GM19099 (cell line): ENCODE results near the gene KLHL3.

Source experiments
- POLR2A ChIP-seq: IDR thresholded peaks from 3 replicates; pipeline ENCODE4 v1.6.1; 2011; ENCODE audit warnings: low read depth; ENCODE audit not compliant: insufficient read length; ENCODE audit errors: extremely low read depth

The KLHL3 gene

DNA sequence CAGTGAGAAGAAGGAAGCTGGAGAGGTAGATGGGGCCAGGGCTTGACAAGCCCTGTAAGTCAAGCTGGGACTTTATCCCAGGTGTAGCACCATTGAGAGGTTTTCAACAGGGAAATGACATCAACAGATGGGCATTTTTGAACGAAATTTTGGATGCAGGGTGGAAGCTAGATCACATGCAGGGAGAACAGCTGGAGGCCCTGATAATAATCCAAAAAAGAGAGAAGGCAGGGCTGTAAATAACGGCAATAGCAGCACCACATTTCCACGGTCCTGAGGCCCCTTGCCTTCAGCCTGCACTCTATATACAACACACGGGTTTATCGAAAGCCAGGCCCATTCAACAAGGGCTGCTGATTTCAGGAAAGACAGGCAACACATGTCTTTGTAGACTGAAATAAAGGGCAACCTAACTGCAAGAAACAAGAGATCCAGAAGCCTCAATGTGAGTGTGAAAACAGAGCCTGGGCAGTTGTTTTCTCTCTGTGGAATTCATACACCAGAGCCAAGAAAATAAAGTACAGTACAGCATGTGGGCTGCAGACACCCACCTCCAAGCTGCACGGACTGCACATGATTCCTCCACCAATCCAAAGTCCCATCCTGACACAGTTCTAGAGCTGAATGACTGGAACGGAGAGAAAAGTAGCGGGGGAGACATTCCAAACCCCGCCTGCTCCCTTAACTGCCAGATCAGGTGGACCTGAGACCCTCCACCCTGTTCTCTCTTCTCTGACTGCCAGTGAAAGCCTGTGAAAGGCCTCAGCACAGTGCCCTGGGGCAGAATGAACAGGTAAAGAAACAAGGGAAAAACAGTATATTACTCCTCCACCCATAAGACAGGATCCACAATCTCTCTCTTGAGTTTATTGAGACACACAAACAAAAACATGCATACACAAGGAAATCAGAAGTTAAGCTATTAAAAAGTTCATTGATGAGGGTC lies 36.3 kb downstream of the KLHL3 start:
- no peak for TF ChIP-seq POLR2A

DNA sequence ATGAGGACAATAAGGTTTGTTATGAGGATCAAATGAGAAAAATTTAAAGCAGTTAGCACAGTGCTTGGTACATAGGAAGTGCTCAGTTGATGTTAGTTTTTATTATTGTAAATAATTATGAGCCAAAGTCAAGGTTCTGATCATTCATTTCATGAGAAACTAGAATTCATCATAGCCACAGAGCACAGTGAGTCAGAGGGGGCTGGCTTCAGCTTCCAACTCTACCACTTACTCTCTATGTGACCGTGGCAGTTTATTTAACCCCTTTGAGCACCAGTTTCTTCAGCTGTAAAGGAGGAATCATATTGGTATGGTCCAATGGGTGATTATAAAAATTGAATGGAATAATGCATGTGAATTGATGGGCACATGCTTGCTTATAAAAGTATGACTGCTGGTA lies 39.4 kb downstream of the KLHL3 start:
- TF ChIP-seq POLR2A, result no peak

DNA sequence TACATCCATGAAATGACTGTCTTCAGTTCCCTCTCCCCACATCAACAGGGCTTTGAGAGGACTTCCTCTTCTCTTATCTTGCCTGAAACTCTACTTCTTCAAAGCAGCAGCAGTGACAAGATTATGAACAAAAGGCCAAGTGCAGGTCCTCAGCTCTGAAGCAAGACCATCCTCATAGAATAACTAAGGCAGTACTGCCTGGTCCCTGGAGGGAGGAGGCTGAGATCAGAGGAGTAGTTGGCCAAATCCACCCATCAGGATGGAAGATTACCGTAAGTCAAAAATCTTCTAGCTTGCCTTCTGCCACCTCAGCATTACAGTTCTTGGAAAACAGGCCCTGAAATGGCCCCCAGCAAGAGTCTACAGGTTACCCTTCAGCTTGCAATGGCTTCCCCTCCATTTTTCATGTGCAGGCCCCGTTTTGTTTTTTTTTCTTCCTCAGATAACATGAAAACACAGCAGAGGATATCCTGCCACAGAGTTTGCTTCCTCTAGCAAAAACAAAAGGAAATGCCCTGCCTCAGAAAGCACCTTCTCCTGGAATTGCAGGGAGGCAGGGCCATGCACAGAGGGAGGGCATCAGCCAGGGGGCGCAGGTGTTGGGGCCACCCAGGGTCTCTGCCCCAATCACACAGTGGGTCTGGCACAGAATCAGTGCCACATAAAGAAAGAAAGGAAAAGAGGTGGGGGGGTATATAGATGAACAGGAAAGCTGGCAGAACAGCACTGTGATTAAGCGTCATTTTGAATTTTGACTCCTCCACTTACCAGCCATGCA lies 40.0 kb downstream of the KLHL3 start:
- no peak for TF ChIP-seq POLR2A

DNA sequence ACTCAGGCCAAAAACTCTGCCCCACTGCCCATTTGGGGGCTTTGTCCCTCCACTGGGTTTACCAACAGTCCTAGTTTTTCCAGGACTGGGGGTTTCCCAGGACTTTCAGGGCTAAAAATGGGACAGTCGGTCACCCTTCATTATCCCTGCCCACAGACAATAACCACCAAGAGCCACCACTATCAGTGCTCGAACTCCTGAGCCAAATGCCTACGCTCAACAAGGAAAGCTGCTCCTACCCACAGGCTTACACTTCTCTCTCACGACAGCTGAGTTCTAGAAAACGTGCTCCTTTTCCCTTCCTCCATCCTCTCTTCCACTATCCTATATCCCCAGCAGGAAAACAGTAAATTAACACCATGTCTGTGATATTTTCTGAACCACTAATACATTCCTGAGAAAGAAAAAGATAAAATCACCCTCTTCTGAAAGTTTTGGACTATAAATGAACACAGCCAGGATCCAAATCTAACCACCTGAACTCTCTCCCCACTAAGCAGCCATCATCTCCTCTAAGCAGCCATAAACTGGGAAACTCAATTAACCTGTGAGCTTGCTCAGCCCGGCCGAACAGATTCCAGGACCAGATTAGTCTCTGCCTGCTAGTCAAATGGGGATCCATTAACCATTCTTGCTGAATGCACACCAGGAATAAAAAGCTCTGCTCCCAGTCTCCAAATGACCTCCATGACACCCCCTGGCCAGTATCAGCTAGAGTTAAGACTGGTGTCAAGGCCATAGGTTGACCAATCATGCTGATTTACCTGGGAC lies 41.8 kb downstream of the KLHL3 start:
- no peak for TF ChIP-seq POLR2A

DNA sequence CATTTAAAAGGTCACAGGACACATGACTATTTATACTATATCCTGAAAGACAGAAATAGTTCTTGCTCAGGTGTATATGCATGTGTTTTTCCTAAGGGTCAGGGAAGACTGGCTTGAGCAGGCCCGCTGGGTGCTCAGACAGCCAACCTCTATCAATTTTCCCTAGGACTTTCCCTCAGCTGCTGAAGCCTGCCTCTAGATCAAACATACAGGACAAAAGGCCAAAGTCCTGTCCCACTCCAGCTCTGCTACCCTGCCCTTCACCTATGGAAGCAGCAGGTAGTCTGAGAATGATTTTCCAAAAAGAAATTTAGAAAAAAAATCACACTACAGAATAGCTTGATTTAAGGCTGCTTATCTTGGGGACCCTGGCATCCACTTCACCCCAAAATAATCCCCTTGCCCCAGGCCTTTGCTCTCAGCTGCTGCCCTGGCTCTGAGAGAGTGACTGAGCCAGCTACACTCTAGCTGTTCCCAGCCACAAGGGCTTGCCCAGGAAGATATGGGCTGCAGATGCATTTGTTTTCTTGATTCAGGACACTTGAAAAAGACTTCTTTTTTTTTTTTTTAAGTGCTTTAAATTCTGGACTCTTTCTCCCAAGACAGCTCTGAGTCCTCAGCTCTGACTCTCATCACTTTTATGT lies 42.5 kb downstream of the KLHL3 start:
- TF ChIP-seq POLR2A, result no peak

DNA sequence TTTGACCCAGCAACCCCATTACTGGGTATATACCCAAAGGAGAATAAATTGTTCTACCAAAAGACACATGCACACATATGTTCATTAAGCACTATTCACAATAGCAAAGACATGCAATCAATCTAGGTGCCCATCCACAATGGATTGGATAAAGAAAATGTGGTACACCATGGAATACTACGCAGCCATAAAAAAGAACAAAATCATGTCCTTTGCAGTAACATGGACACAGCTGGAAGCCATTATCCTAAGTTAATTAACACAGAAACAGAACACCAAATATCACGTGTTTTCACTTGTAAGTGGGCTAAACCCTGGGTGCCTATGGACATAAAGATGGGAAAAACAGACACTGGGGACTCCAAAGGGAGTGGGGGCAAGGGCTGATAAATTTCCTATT lies 46.6 kb downstream of the KLHL3 start:
- TF ChIP-seq POLR2A, result no peak

DNA sequence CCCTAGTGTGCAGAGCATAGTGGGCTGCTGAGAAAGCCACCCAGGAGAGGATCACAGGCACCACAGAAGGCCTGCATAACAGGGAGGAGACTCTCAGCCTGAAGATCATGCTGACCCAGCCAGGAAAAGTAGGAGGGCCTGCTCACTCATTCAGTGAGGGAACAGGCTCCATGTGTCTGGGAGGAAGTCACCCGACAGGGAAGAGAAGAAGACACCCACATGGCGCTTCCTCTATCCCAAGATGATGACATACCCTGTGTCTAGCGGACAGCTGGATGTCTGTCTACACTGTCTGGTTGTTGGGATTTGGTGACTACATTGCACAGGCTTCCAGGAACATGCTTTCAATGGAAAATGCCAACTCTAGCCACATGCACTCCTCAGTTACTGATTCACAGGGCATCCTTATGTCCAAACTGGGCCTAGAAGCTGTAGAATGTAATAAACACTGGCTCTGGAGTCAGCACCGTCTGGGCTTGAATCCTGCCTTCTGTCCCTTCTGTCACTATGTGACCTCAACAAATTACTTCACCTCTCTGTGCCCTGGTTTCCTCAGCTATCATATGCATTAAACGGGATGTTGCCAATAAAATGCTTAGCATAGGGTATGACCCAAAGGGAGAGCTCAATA lies 47.6 kb downstream of the KLHL3 start:
- no peak for TF ChIP-seq POLR2A

DNA sequence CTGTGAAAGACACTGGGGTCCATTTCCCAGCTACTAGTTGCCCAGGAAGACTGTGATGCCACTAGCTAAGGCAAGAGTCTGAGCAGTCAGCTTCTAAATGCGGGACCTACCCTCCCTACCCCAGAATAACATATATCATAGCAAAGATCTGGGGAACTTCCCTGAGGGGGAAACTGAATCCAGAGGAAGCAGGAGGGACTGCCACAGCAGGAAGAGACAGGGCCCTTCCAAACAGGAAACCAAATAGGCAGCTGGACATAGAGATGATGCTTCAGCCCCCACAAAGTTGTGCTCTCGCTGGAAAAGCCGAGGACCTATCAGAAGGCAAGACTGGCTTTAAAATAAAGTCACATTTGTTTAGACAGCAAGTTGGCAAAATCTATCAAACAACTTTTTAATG lies 51.1 kb downstream of the KLHL3 start:
- no peak for TF ChIP-seq POLR2A

DNA sequence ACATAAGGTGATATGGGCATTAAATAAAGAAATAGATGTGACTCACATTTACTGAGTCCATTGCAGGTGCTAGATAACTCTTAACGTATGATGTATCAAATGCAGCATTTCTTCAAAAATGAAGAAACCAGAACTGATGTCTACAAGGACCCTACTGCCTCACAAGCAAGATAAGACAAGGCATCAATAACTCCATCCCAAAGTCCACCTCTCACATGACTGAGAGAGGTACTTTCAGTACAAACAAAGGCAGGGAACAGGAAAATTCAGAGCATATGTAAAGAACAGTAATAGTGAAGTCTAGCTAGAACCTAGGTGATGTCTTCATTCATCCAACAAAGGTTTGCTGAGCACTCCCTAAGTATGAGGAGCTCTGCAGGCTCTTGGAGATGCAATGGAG lies 54.7 kb downstream of the KLHL3 start:
- TF ChIP-seq POLR2A, result no peak

DNA sequence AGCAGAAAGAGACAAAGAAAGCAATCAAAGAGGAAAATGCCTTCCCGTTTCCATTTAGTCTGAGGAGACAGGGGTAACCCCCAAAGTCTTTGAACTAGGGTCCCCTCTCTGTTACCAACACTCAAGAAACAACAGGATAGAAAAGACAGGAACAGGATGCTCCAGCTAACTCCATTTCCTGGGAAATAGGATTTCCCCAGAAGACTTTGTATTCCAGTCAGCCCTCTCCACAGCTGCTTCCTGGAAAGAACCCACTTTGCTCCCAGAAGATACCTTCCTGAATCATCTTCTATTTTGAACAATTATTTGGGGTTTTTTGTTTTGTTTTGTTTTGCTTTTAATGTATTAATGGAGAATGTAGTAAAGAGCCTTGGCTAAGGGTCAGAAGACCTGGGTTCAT lies 56.0 kb downstream of the KLHL3 start:
- TF ChIP-seq POLR2A, result no peak

DNA sequence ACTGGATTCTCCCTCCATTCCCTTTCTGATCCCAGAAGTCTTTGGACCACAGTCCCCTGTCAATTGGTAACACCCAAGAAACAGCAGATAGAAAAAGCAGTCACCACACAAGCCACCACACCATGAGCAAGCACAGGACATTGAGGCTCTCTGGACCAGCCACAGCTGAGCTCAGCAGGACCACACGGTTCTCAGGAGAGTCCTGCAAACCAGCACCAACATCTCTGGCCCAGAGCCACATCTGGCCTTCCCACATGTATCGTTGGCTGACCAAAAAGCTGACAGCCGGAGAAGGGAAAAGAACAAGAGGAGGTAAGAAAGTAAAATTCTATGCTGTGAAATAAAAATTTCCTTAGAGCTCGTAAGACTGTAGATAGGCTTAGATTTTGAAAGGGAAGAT lies 56.7 kb downstream of the KLHL3 start:
- no peak for TF ChIP-seq POLR2A

DNA sequence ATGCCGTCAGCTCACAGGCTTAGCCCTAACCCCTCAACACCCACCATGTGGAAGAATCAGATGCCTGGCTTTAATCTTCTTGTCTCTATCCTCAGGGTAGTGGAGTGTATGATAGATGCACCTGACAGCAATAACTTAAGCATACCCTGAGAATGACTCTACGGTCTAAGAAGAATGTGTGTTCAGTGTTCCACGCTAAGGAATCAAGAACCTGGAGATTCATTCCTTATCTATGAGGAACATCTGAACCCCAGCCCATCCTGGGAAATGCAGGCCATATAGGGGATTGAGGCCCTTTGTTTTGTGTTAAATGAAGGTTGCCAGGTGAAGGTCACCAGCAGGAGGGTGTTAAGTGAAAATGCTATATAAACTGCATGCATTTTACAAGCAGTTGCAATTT lies 63.0 kb downstream of the KLHL3 start:
- TF ChIP-seq POLR2A, result no peak

DNA sequence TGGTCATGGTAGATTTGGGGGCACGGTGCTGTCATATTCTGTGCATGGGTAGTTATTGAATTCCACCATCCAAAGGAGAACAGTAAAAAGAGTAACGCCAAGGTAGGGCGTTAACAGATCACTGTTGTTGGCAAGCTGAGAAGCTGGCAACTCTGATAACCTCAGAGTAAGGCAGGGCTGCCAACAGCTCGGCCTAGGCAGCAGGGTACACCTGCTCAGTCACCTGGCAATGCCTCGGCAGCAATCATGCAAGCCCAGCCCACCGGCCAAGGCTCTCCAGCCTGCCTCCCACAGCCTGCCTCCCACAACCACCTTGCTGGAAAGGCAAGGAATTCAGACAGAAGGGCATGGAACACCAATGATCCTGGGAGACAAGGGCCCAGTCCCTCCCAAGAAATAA lies 63.9 kb downstream of the KLHL3 start:
- TF ChIP-seq POLR2A, result no peak

DNA sequence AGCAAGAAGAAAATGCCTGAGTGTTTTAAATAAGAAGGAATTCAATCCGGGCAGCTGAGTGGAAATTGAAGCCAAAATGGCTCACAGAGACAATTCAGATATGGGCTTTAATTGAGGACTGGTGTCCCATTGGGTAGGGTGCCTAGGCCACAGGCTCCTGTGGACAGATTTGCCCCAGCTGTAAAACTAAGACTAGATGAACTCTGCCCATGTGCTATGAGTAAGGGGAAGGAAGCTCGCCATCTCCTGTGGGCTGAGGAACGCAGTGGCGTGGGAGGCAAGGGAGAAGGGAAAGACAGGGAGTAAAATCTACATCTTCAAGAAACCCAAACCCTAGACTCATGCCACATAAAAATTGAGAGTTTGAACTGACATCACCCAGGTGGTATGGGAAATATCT lies 66.1 kb downstream of the KLHL3 start:
- no peak for TF ChIP-seq POLR2A
